ENCODE results near the gene TBC1D5. TPM values are rescaled to one million over a fixed set of nuclear protein-coding genes. Genes with fewer than 3 reads are reported as not detected.

TBC1D5 gene
- total RNA-seq, 1 donor from 2014 or later: 75.6 TPM

DNA sequence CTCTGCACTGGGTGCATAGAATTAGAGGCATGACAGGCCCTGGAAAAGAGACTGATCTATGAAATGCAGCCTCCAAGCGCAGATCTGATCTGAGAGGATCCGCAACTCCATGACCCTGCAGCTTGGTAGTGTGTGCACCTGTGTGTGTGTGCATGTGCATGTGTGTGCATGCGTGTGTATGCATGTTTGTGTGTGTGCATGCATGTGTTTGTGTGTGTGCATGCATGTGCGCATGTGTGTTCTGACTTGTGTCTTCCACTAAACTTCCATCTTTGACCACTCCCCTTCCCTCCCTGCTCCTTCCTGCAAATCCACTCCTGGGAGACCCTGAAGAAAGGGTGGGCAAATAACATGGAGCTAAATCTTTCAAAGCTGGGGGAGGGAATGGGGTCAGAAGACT, 600.7 kb downstream of the TBC1D5 start:
- H3K9me3 ChIP-seq: no peaks in the 10 kb centered on the region
- intact Hi-C loops (cut with DNase I): no loop called here
- TF ChIP-seq, protein P1, sequence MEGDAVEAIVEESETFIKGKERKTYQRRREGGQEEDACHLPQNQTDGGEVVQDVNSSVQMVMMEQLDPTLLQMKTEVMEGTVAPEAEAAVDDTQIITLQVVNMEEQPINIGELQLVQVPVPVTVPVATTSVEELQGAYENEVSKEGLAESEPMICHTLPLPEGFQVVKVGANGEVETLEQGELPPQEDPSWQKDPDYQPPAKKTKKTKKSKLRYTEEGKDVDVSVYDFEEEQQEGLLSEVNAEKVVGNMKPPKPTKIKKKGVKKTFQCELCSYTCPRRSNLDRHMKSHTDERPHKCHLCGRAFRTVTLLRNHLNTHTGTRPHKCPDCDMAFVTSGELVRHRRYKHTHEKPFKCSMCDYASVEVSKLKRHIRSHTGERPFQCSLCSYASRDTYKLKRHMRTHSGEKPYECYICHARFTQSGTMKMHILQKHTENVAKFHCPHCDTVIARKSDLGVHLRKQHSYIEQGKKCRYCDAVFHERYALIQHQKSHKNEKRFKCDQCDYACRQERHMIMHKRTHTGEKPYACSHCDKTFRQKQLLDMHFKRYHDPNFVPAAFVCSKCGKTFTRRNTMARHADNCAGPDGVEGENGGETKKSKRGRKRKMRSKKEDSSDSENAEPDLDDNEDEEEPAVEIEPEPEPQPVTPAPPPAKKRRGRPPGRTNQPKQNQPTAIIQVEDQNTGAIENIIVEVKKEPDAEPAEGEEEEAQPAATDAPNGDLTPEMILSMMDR (IDR thresholded peaks at IDR 0.05): no peak
- H3K27ac ChIP-seq: no peak overlapping the region
- no peak for ATAC-seq
- no peak overlapping the region for H3K4me3 ChIP-seq
- DNase-seq: no peak
- H3K36me3 ChIP-seq: no peaks in the 10 kb centered on the region
- no peaks in the 10 kb centered on the region for H3K27me3 ChIP-seq (ENCODE audit: low read depth)
- H3K4me1 ChIP-seq: no peaks in the 10 kb centered on the region

DNA sequence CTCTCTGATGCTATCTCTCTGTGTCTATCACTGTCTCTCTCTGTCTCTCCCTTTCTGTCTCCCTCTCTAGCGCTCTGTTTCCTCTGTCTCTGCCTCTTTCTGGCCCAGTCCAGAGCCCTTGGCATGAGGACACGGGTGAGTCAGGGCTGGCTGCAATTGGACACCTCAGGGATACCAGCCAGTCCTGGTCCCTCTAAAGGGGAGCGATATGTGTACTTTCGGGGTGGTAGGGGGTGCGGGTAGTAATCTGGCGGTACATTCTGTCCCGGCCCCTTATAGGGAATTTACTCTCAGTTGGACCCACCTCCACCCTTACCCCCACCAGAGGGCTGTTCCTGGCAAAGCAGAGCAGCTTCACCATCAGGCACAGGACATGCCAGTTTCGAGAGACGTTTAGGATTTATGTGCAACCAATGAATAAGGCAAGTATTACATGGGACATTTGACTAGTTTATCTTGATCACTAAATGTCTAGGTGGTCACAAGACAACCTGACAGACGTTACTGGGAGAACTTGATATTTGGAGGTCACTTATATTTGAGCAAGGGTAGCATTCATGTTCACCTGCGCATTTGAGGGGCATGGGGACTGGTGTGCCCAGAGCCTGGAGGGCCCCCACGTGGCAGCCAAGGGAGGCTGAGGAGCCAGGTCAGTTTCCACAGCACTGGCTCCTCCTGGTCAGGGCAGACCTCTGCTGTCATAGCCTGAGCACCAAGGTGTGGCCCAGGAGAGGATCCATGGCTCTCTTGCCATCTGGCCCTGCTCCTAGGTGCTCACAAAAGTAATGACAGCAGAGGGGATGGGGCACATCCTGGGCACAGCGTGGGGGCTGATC, 601.5 kb downstream of the TBC1D5 start:
- Histone ChIP-seq H3K27ac (no peak overlapping the region), H3K4me1 (no peaks in the 10 kb centered on the region), H3K36me3 (no peaks in the 10 kb centered on the region), H3K4me3 (no peak overlapping the region), H3K9me3 (no peaks in the 10 kb centered on the region), H3K27me3 (ENCODE audit: low read depth) (no peaks in the 10 kb centered on the region)
- intact Hi-C loops (cut with DNase I): no loop called here
- TF ChIP-seq, protein P1 (IDR thresholded peaks at IDR 0.05): no peak
- DNase-seq (no peak), ATAC-seq (peak in 1 of 2 donors; percentile 16)

DNA sequence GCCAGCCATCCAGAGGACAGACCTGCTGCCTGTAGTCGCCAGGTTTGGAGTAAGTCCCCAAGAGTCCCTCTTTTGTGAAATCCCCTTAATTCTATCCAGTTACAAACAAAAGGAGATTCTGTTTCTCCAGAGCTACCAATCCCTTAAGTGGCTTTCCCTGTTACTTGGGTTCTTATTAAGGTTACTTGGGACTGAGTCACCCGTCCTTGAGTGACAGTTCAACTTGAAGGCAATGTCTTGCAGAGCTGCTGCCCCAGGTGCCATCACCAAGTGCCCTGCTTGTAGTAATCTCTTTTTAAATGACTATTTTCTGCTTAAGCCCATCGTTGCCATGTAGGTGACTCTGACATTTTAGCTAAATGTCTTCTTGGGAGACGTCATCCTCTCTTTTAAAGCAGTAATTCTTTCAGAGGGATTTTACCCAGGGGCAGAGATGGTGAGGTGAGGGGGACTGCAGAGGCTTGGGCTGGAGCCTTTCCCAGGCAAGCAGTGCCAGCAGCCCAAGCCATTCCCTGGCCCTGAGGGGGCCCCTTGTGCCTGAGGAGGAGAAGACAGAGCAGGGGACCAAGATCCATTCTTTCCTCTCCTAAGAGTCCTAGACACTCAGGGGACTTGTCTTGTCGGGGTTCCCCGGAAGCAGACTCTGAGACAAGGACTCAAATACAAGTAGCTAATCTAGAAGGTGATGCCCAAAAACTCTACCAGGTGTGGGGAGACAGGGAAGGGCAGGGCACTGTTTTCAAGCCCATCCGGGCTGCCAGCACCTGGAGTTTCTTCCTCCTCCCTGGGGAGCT, 604.0 kb downstream of the TBC1D5 start:
- ATAC-seq (no peak), DNase-seq (no peak)
- TF ChIP-seq, protein P1 (IDR thresholded peaks at IDR 0.05): no peak

DNA sequence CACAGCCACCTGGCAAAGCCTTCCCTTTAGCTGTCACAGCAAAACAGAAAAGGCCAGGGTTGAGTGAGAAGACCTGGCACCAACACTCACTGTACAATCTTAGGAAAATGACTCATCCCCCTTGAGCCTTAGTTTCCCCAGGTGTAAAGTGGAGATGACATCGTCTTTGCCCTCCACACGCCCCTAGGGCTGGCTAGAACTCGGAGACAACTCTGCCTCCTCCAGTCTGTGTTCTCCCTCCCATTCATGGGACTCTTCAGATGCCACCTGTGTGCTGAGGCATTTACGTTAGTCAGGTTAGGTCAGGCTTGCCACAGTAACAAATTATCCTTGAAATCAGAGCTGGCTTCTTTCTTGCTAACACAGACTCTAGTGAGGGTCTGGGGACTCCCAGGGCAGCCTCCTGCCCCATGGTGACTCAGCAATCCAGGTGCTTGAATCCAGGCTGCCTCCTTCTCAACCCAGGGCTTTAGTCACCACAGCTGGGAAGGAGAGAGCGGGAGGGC, 605.1 kb downstream of the TBC1D5 start:
- intact Hi-C loops (cut with DNase I): no loop called here
- H3K36me3 ChIP-seq: no peaks in the 10 kb centered on the region
- DNase-seq (no peak), ATAC-seq (no peak)
- no peaks in the 10 kb centered on the region for H3K27me3 ChIP-seq (ENCODE audit: low read depth)
- H3K4me3 ChIP-seq: no peak overlapping the region
- TF ChIP-seq, protein P1 (IDR thresholded peaks at IDR 0.05): no peak
- H3K4me1 ChIP-seq: no peaks in the 10 kb centered on the region
- no peak overlapping the region for H3K27ac ChIP-seq
- H3K9me3 ChIP-seq: no peaks in the 10 kb centered on the region

More for the DNA sequence above, 604.0 kb downstream of the TBC1D5 start:
- no peaks in the 10 kb centered on the region for H3K27me3 ChIP-seq (ENCODE audit: low read depth)
- no peak overlapping the region for H3K4me3 ChIP-seq
- no peak overlapping the region for H3K27ac ChIP-seq
- H3K9me3 ChIP-seq: no peaks in the 10 kb centered on the region
- H3K36me3 ChIP-seq: no peaks in the 10 kb centered on the region
- intact Hi-C loops (cut with DNase I): no loop called here
- no peaks in the 10 kb centered on the region for H3K4me1 ChIP-seq

DNA sequence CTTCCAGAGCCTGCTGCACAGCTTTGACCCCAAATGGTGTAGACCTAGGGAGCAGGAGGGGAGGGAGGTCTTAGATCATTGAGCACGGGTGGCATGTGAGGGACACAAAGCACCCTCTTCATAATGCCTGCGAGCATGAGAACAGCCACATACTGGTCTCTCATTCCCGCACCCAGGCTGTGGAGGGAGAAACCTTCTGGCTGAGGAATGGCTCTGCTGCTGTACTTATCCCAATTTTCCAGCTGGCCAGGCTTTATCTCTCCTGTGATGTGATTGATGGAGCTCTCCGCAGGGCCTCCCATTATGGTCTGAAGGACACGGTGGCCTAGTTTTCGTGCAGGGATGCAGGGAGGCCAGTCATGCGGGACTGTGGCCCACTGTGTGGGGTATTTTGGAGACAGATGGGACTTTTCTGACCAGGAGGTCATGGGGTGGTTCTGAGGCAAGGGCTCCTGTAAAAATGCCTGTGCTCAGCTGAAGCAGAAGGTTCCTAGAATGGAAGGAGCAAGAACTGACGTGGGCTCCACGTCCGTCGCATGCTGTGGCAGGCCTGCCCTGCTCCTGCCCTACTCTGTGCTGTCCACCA, 606.2 kb downstream of the TBC1D5 start:
- ATAC-seq (peak in 1 of 2 donors; percentile 41), DNase-seq (no peak)
- no peak overlapping the region for H3K4me3 ChIP-seq
- H3K36me3 ChIP-seq: no peaks in the 10 kb centered on the region
- H3K9me3 ChIP-seq: no peaks in the 10 kb centered on the region
- TF ChIP-seq, protein P1 (IDR thresholded peaks at IDR 0.05): no peak
- H3K4me1 ChIP-seq: no peaks in the 10 kb centered on the region
- no peaks in the 10 kb centered on the region for H3K27me3 ChIP-seq (ENCODE audit: low read depth)
- H3K27ac ChIP-seq: no peak overlapping the region
- intact Hi-C loops (cut with DNase I): no loop called here
